Activated CD4-positive, alpha-beta memory T cell treated with anti-CD3 and anti-CD28 coated beads for 36 hours (primary cell): ENCODE data around the gene CASP4. TPM values are rescaled to one million over a fixed set of nuclear protein-coding genes. Genes with fewer than 3 reads are reported as not detected.
"Not testable (repeated sequence)": the region's sequence is repeated elsewhere in the genome, so short reads cannot be mapped to it uniquely, and the experiment has no call there.

Experiments used
- CTCF ChIA-PET: fragments of 350-600 bp; sonication (Branson Sonifier 250); formaldehyde crosslinking; loops from one replicate; lab custom pipeline; 2021; ENCODE audit warnings: antibody characterized with exemption, inconsistent platforms; lab: Charles Lee
- POLR2A ChIA-PET: fragments of 350-600 bp; sonication (Branson Sonifier 250); formaldehyde crosslinking; loops from one replicate; lab custom pipeline; 2021; ENCODE audit warnings: antibody characterized with exemption; lab: Charles Lee
- DNase-seq: peaks from one replicate; pipeline ENCODE4 v3.0.0-alpha.2; 2020
- H3K27ac Mint-ChIP-seq: one replicate; pipeline ENCODE4 v1.8.0; 2021; ENCODE audit warnings: mixed read lengths
- H3K27me3 Mint-ChIP-seq: one replicate; pipeline ENCODE4 v1.8.0; 2021; ENCODE audit warnings: mixed read lengths
- H3K36me3 Mint-ChIP-seq: one replicate; pipeline ENCODE4 v1.8.0; 2021; ENCODE audit warnings: mixed read lengths
- H3K4me1 Mint-ChIP-seq: one replicate; pipeline ENCODE4 v1.8.0; 2021; ENCODE audit warnings: low read depth, mixed read lengths
- H3K4me3 Mint-ChIP-seq: one replicate; pipeline ENCODE4 v1.8.0; 2021; ENCODE audit warnings: mild to moderate bottlenecking, mixed read lengths
- H3K9me3 Mint-ChIP-seq: one replicate; pipeline ENCODE4 v1.8.0; 2021; ENCODE audit warnings: mixed read lengths
- intact Hi-C: fragments of 100-400 bp; cut with micrococcal nuclease; formaldehyde crosslinking; loops from one replicate; pipeline ENCODE4 v1.15.1; 2023
- total RNA-seq, 2 experiments: library from RNA; stranded (reverse); gene quantifications; one replicate each; pipeline ENCODE4 v1.2.3, GENCODE V29; 2021

CASP4 gene
- total RNA-seq, 2 experiments from 2014 or later = 58.2 to 58.3 TPM

DNA sequence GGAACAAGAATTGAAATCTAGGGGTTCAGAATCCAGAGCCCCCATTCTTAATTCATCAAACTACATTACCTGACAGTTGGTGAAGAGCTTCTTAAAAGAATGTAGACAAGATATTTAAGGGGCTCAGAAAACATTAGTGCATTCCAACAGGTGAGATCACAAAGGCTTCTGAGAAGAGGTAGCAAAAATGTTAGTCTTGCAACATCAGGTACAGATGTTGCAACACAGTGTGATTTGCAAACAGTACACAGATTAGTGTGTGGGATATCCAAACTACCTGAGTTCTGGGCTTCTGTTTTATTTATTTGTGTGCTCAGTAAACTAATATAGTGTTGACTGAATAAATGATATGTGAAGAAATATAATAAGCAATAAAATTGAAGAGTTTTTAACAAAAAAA is 11.8 kb downstream of the CASP4 start:
- H3K27ac Mint-ChIP-seq = no peak overlapping the region
- intact Hi-C loops = no loop called here
- H3K4me3 Mint-ChIP-seq = no peak overlapping the region
- H3K4me1 Mint-ChIP-seq = peaks cover 47% of the 10 kb centered on the region
- no peaks in the 10 kb centered on the region for H3K9me3 Mint-ChIP-seq
- POLR2A ChIA-PET = no interaction called here
- CTCF ChIA-PET = interaction anchor here (1.2 to 1.4 kb wide), 2 partner anchors 9 to 10 kb away, joined by 4 read pairs; no protein-coding TSS in a partner anchor
- H3K27me3 Mint-ChIP-seq = no peaks in the 10 kb centered on the region
- peaks cover 12% of the 10 kb centered on the region for H3K36me3 Mint-ChIP-seq
- no peak for DNase-seq

GRCh38 chr11:104946907-104947306 is 21.5 kb downstream of the CASP4 start:
- Mint-ChIP-seq H3K36me3 (peaks cover 69% of the 10 kb centered on the region), H3K4me1 (peaks cover 5% of the 10 kb centered on the region), H3K27ac (no peak overlapping the region), H3K9me3 (no peaks in the 10 kb centered on the region), H3K4me3 (no peak overlapping the region), H3K27me3 (no peaks in the 10 kb centered on the region)
- intact Hi-C loops = loop anchor here (1.0 kb wide), 1 partner anchor 53 kb away; no protein-coding TSS in a partner anchor
- DNase-seq = peak; percentile 16
- ChIA-PET POLR2A (no interaction called here), CTCF (interaction anchor here (0.6 to 1.6 kb wide), 15 partner anchors 9 to 917 kb away, joined by 3 to 7 read pairs (median 3); no protein-coding TSS in a partner anchor)

- Mint-ChIP-seq H3K36me3 (peaks cover 51% of the 10 kb centered on the region), H3K9me3 (no peaks in the 10 kb centered on the region), H3K27me3 (no peaks in the 10 kb centered on the region), H3K4me1 (peaks cover 5% of the 10 kb centered on the region), H3K27ac (no peak overlapping the region), H3K4me3 (no peak overlapping the region)
- POLR2A ChIA-PET = no interaction called here
- CTCF ChIA-PET = interaction anchor here (1.2 kb wide), 1 partner anchor 27 kb away, joined by 5 read pairs; no protein-coding TSS in a partner anchor
- DNase-seq = no peak
- intact Hi-C loops = no loop called here
These were observed 24.3 kb downstream of the CASP4 start for GRCh38 chr11:104944076-104944475.

DNA sequence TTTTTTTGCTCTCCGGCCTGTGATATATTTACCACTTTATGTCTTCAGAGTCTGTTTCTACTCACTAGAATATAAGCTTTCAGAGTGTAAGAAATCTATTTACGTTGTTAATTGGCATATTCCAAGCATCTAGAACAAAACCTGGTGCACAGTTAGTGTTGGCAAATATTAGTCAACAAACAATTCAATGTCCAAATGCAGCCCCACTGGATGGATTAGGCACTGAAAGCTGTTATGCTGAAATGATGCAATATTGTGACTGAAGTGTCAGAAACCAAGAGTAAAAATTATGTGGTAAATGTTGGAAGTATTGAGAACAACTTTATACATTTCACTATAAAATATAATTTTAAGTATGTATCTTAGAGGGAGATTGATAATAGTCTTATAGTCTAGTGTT is 24.8 kb downstream of the CASP4 start:
- POLR2A ChIA-PET = no interaction called here
- intact Hi-C loops = no loop called here
- CTCF ChIA-PET = interaction anchor here (1.2 kb wide), 1 partner anchor 27 kb away, joined by 5 read pairs; no protein-coding TSS in a partner anchor
- Mint-ChIP-seq H3K4me1 (peaks cover 5% of the 10 kb centered on the region), H3K27ac (no peak overlapping the region), H3K36me3 (peaks cover 46% of the 10 kb centered on the region), H3K4me3 (no peak overlapping the region), H3K9me3 (no peaks in the 10 kb centered on the region), H3K27me3 (no peaks in the 10 kb centered on the region)
- DNase-seq = no peak

- Mint-ChIP-seq H3K27ac (peak overlapping the region; percentile 25), H3K9me3 (peaks cover 18% of the 10 kb centered on the region), H3K27me3 (no peaks in the 10 kb centered on the region), H3K4me1 (peaks cover 18% of the 10 kb centered on the region), H3K36me3 (peaks cover 12% of the 10 kb centered on the region), H3K4me3 (no peak overlapping the region)
- intact Hi-C loops = no loop called here
- POLR2A ChIA-PET = no interaction called here
- no peak for DNase-seq
- CTCF ChIA-PET = interaction anchor here (0.6 kb wide), 1 partner anchor 99 kb away, joined by 3 read pairs; no protein-coding TSS in a partner anchor
These were observed 33.8 kb downstream of the CASP4 start for GRCh38 chr11:104934594-104934993.

GRCh38 chr11:104934073-104934472 is 34.3 kb downstream of the CASP4 start:
- H3K27ac Mint-ChIP-seq, DNase-seq, CTCF ChIA-PET, H3K27me3 Mint-ChIP-seq, POLR2A ChIA-PET, H3K4me3 Mint-ChIP-seq, intact Hi-C loops: not testable (repeated sequence)
- Mint-ChIP-seq H3K9me3 (peaks cover 19% of the 10 kb centered on the region), H3K4me1 (peaks cover 18% of the 10 kb centered on the region), H3K36me3 (peaks cover 15% of the 10 kb centered on the region)

- CTCF ChIA-PET = no interaction called here
These were observed 39.6 kb downstream of the CASP4 start for GRCh38 chr11:104928811-104929210.

GRCh38 chr11:104926771-104927611 is 41.4 kb downstream of the CASP4 start:
- POLR2A ChIA-PET = no interaction called here
- intact Hi-C loops = no loop called here
- no peak overlapping the region for H3K27ac Mint-ChIP-seq
- H3K27me3 Mint-ChIP-seq = no peaks in the 10 kb centered on the region
- CTCF ChIA-PET = no interaction called here
- peaks cover 25% of the 10 kb centered on the region for H3K9me3 Mint-ChIP-seq
- H3K4me3 Mint-ChIP-seq = no peak overlapping the region
- DNase-seq = no peak
- H3K36me3 Mint-ChIP-seq = peaks cover 19% of the 10 kb centered on the region
- peaks cover 2% of the 10 kb centered on the region for H3K4me1 Mint-ChIP-seq

More at GRCh38 chr11:104928811-104929210, 39.6 kb downstream of the CASP4 start:
- Mint-ChIP-seq H3K36me3 (peaks cover 21% of the 10 kb centered on the region), H3K9me3 (peaks cover 34% of the 10 kb centered on the region), H3K27ac (no peak overlapping the region), H3K27me3 (no peaks in the 10 kb centered on the region), H3K4me3 (no peak overlapping the region), H3K4me1 (peaks cover 7% of the 10 kb centered on the region)
- intact Hi-C loops = no loop called here
- no peak for DNase-seq
- POLR2A ChIA-PET = no interaction called here

GRCh38 chr11:104925850-104926249 is 42.5 kb downstream of the CASP4 start:
- peaks cover 16% of the 10 kb centered on the region for H3K36me3 Mint-ChIP-seq
- no peaks in the 10 kb centered on the region for H3K27me3 Mint-ChIP-seq
- H3K4me3 Mint-ChIP-seq = no peak overlapping the region
- no peak for DNase-seq
- no peaks in the 10 kb centered on the region for H3K4me1 Mint-ChIP-seq
- intact Hi-C loops = no loop called here
- H3K27ac Mint-ChIP-seq = no peak overlapping the region
- H3K9me3 Mint-ChIP-seq = peaks cover 23% of the 10 kb centered on the region
- POLR2A ChIA-PET = no interaction called here
- CTCF ChIA-PET = no interaction called here

GRCh38 chr11:104918113-104918824 is 50.1 kb downstream of the CASP4 start:
- Mint-ChIP-seq H3K27me3 (no peaks in the 10 kb centered on the region), H3K4me1 (peaks cover 43% of the 10 kb centered on the region), H3K27ac (peak overlapping the region; percentile 83), H3K4me3 (peak overlapping the region; percentile 76), H3K9me3 (no peaks in the 10 kb centered on the region), H3K36me3 (no peaks in the 10 kb centered on the region)
- intact Hi-C loops = loop anchor here (1.0 to 5.0 kb wide), 5 partner anchors 20 to 296 kb away; partner anchors contain the start of genes CASP12 and CASP4
- DNase-seq = no peak
- POLR2A ChIA-PET = interaction anchor here (1.1 to 2.9 kb wide), 2 partner anchors 10 to 49 kb away, joined by 3 to 12 read pairs; no protein-coding TSS in a partner anchor
- CTCF ChIA-PET = no interaction called here

GRCh38 chr11:104917271-104918112 is 50.9 kb downstream of the CASP4 start:
- Mint-ChIP-seq H3K4me1 (peaks cover 45% of the 10 kb centered on the region), H3K27ac (peak overlapping the region; percentile 83), H3K27me3 (no peaks in the 10 kb centered on the region), H3K36me3 (no peaks in the 10 kb centered on the region), H3K9me3 (no peaks in the 10 kb centered on the region), H3K4me3 (peak overlapping the region; percentile 76)
- ChIA-PET CTCF (interaction anchor here (0.6 to 1.9 kb wide), 3 partner anchors 27 to 1760 kb away, joined by 3 to 5 read pairs (median 3); no protein-coding TSS in a partner anchor), POLR2A (interaction anchor here (1.1 to 2.9 kb wide), 2 partner anchors 10 to 50 kb away, joined by 3 to 12 read pairs; no protein-coding TSS in a partner anchor)
- no peak for DNase-seq
- intact Hi-C loops = loop anchor here (1.0 to 5.0 kb wide), 5 partner anchors 19 to 295 kb away; partner anchors contain the start of genes CASP12 and CASP4
